WTC11 (cell line): Measurements from ENCODE around the gene FSD1L. TPM values are rescaled to one million over a fixed set of nuclear protein-coding genes. Genes with fewer than 3 reads are reported as not detected.

Source experiments
- ATAC-seq: fragments of 200-7000 bp; cut with Tn5 transposase; 2 replicates; pipeline ENCODE4 v1.10.0; 2021; ENCODE audit warnings: mild to moderate bottlenecking, moderate library complexity
- CTCF ChIA-PET: fragments of 300-600 bp; sonication (Branson Sonifier 250); formaldehyde crosslinking; loops from one replicate; lab custom pipeline; 2021; ENCODE audit warnings: antibody characterized with exemption; lab: Charles Lee
- POLR2A ChIA-PET: fragments of 350-600 bp; sonication (Branson Sonifier 250); formaldehyde crosslinking; loops from one replicate; lab custom pipeline; 2021; ENCODE audit warnings: antibody characterized with exemption; lab: Charles Lee
- DNase-seq: peaks from one replicate; pipeline ENCODE4 v3.0.0; 2021; ENCODE audit warnings: low spot score
- H3K27ac Mint-ChIP-seq: 2 replicates; pipeline ENCODE4 v1.8.0; 2021; ENCODE audit warnings: mixed read lengths
- H3K27me3 Mint-ChIP-seq: 2 replicates; pipeline ENCODE4 v1.8.0; 2021; ENCODE audit warnings: low read depth, mild to moderate bottlenecking, moderate library complexity, mixed read lengths
- H3K36me3 Mint-ChIP-seq: 2 replicates; pipeline ENCODE4 v1.8.0; 2021; ENCODE audit warnings: mixed read lengths
- H3K4me1 Mint-ChIP-seq: 2 replicates; pipeline ENCODE4 v1.8.0; 2022; ENCODE audit warnings: mixed read lengths
- H3K4me3 Mint-ChIP-seq: 2 replicates; pipeline ENCODE4 v1.8.0; 2021; ENCODE audit warnings: mild to moderate bottlenecking, moderate library complexity, mixed read lengths
- H3K9me3 Mint-ChIP-seq: 2 replicates; pipeline ENCODE4 v1.8.0; 2021; ENCODE audit warnings: mixed read lengths
- AR ChIP-seq: fragments of 250-450 bp; sonication (Bioruptor Pico); IDR thresholded peaks from 2 replicates; pipeline ENCODE4 v1.9.0; 2021; ENCODE audit warnings: mild to moderate bottlenecking
- CREB1 ChIP-seq: sonication (generic); formaldehyde crosslinking; IDR thresholded peaks from 2 replicates; pipeline ENCODE4 v1.8.0; 2023; ENCODE audit warnings: mild to moderate bottlenecking, missing genetic modification reagents
- E2F1 ChIP-seq: sonication (generic); formaldehyde crosslinking; IDR thresholded peaks from 2 replicates; pipeline ENCODE4 v1.8.0; 2022; ENCODE audit warnings: mild to moderate bottlenecking, missing genetic modification reagents
- GABPB1 ChIP-seq: sonication (generic); formaldehyde crosslinking; IDR thresholded peaks from 2 replicates; pipeline ENCODE4 v1.8.1; 2023; ENCODE audit warnings: mild to moderate bottlenecking, missing genetic modification reagents
- IRF2 ChIP-seq: sonication (generic); formaldehyde crosslinking; IDR thresholded peaks from 2 replicates; pipeline ENCODE4 v1.8.0; 2022; ENCODE audit warnings: low read depth, missing genetic modification reagents, borderline replicate concordance
- NFATC4 ChIP-seq: fragments of 250-450 bp; sonication (Bioruptor Pico); IDR thresholded peaks from 2 replicates; pipeline ENCODE4 v1.9.0; 2021; ENCODE audit warnings: mild to moderate bottlenecking
- NR2C2 ChIP-seq: sonication (generic); formaldehyde crosslinking; IDR thresholded peaks from 2 replicates; pipeline ENCODE4 v1.8.0; 2022; ENCODE audit warnings: mild to moderate bottlenecking, missing genetic modification reagents
- NR3C1 ChIP-seq: sonication (generic); formaldehyde crosslinking; conservative IDR thresholded peaks from 2 replicates; pipeline ENCODE4 v1.8.1; 2023; ENCODE audit warnings: low read depth, mild to moderate bottlenecking, missing genetic modification reagents
- PRDM15 ChIP-seq: sonication (generic); formaldehyde crosslinking; IDR thresholded peaks from 2 replicates; pipeline ENCODE4 v1.8.0; 2022; ENCODE audit warnings: missing genetic modification reagents
- SMAD3 ChIP-seq: sonication (generic); formaldehyde crosslinking; IDR thresholded peaks from 2 replicates; pipeline ENCODE4 v1.8.0; 2022; ENCODE audit warnings: missing genetic modification reagents, mild to moderate bottlenecking, borderline replicate concordance
- SP1 ChIP-seq: sonication (generic); formaldehyde crosslinking; conservative IDR thresholded peaks from 2 replicates; pipeline ENCODE4 v1.8.1; 2022; ENCODE audit warnings: missing genetic modification reagents
- STAT6 ChIP-seq: sonication (generic); formaldehyde crosslinking; conservative IDR thresholded peaks from 2 replicates; pipeline ENCODE4 v1.8.1; 2023; ENCODE audit warnings: mild to moderate bottlenecking, low read depth, missing genetic modification reagents, moderate library complexity
- ZNF263 ChIP-seq: sonication (generic); formaldehyde crosslinking; IDR thresholded peaks from 2 replicates; pipeline ENCODE4 v1.8.1; 2022; ENCODE audit warnings: low read depth, mild to moderate bottlenecking, moderate library complexity, missing genetic modification reagents
- ZNF416 ChIP-seq: fragments of 250-450 bp; sonication (Bioruptor Pico); IDR thresholded peaks from 2 replicates; pipeline ENCODE4 v1.9.0; 2021; ENCODE audit warnings: mild to moderate bottlenecking, inconsistent platforms
- ZNF423 ChIP-seq: fragments of 250-450 bp; sonication (Bioruptor Pico); IDR thresholded peaks from 2 replicates; pipeline ENCODE4 v2.1.2; 2022; ENCODE audit warnings: mild to moderate bottlenecking, moderate library complexity
- ZNF425 ChIP-seq: fragments of 250-450 bp; sonication (Bioruptor Pico); conservative IDR thresholded peaks from 2 replicates; pipeline ENCODE4 v1.9.0; 2021; ENCODE audit warnings: mild to moderate bottlenecking
- total RNA-seq: library from RNA; stranded (reverse); gene quantifications from 3 replicates; pipeline ENCODE4 v1.2.3, GENCODE V29; 2021
- TF ChIP-seq, protein P1 (sequence below): sonication (generic); formaldehyde crosslinking; conservative IDR thresholded peaks from 2 replicates; pipeline ENCODE4 v1.8.1; 2022; ENCODE audit warnings: mild to moderate bottlenecking, missing genetic modification reagents

FSD1L gene
- total RNA-seq, 1 experiment from 2014 or later: 5.3 TPM

GRCh38 chr9:105416840-105417239 lies 31.0 kb upstream of the FSD1L start (continued):
- TF ChIP-seq E2F1 (CRISPR knock-in tag): no peak
- no peak for TF ChIP-seq NR2C2 (CRISPR knock-in tag)
- TF ChIP-seq IRF2 (CRISPR knock-in tag): no peak
- TF ChIP-seq ZNF416: no peak
- no peak for TF ChIP-seq SP1 (CRISPR knock-in tag)
- TF ChIP-seq NFATC4 (CRISPR knock-in tag): no peak

- Mint-ChIP-seq H3K4me1 (peaks cover 13% of the 10 kb centered on the region), H3K36me3 (no peaks in the 10 kb centered on the region), H3K27ac (no peak overlapping the region), H3K4me3 (no peak overlapping the region), H3K9me3 (no peaks in the 10 kb centered on the region; the same call in 1 of the 2 replicates), H3K27me3 (peaks cover 17% of the 10 kb centered on the region)
- TF ChIP-seq GABPB1 (CRISPR knock-in tag) (peak; percentile 24; the same call in 1 of the 2 replicates), ZNF263 (no peak)
- ATAC-seq (no peak), DNase-seq (no peak)
- POLR2A ChIA-PET: no interaction called here
- CTCF ChIA-PET: interaction anchor here (0.6 to 0.9 kb wide), 3 partner anchors 8 to 638 kb away, joined by 3 to 4 read pairs (median 3); no protein-coding TSS in a partner anchor
These were observed 29.0 kb upstream of the FSD1L start for GRCh38 chr9:105418588-105419500.

GRCh38 chr9:105419816-105420597 lies 27.8 kb upstream of the FSD1L start:
- no peak overlapping the region for H3K27ac Mint-ChIP-seq
- peaks cover 17% of the 10 kb centered on the region for H3K27me3 Mint-ChIP-seq
- ChIA-PET POLR2A (no interaction called here), CTCF (interaction anchor here (0.6 to 1.0 kb wide), 2 partner anchors 55 to 175 kb away, joined by 3 read pairs; no protein-coding TSS in a partner anchor)
- no peaks in the 10 kb centered on the region; the same call in 1 of the 2 replicates for H3K9me3 Mint-ChIP-seq
- H3K36me3 Mint-ChIP-seq: no peaks in the 10 kb centered on the region
- DNase-seq (no peak), ATAC-seq (no peak)
- H3K4me1 Mint-ChIP-seq: peaks cover 9% of the 10 kb centered on the region
- H3K4me3 Mint-ChIP-seq: no peak overlapping the region
- no peak for TF ChIP-seq STAT6 (CRISPR knock-in tag)
- no peak for TF ChIP-seq ZNF423
- TF ChIP-seq ZNF425: no peak
- no peak for TF ChIP-seq AR
- TF ChIP-seq SMAD3: no peak
- no peak for TF ChIP-seq CREB1 (CRISPR knock-in tag)
- TF ChIP-seq PRDM15 (CRISPR knock-in tag): no peak
- TF ChIP-seq NR3C1 (CRISPR knock-in tag): no peak
- TF ChIP-seq, protein P1, sequence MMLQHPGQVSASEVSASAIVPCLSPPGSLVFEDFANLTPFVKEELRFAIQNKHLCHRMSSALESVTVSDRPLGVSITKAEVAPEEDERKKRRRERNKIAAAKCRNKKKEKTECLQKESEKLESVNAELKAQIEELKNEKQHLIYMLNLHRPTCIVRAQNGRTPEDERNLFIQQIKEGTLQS (CRISPR knock-in tag): no peak
